ENCODE data around the gene SCML2.
"Not testable (repeated sequence)": the region's sequence is repeated elsewhere in the genome, so short reads cannot be mapped to it uniquely, and the experiment has no call there.

The SCML2 gene

DNA sequence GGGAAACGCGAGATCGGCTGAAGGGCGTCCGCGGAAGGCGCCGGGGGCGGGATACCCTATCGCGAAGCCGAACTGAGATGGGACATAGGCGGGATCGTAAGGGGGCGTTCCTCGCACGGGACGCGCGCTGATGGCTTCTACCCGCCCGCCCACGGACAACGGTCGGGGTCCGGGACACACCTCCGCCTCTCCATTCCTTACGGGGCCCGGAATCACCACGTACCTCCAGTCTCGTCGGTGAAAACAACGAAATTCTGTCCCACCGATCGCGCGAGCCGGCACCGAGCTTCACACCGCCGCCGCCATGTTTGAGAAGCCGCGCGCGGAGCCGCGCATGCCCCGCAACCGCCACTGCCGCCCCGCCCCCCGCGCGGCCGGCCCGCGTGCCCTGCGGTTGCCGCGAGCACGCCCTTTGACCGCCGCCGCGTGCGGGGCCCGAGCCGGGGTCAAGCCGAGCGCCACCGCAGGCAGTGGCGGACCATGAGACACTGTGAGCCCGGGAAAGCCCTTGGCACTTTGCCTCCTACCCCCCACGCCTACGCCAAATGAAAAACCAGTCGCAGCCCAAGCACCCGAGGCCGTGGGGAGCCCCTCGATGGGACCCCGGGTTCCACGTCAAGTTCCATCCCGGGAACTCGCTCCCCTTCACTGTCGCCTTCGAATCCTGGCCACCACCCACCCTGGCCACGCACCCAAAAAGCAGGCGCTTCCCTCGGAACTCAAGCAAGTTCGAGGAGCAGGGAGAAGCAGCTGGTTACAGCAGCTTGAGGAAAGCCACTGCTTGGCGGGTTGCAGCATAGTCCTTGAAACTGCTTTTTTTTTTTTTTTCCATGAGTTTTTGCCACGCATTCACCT is at the start of gene SCML2:
TSS of gene SCML2 (minus strand) at position 320 of the 855 bp plus-strand sequence. CDS start 20,617 bp downstream, outside the sequence.
- peak; percentile 32 for DNase-seq (ENCODE audit: low spot score)

DNA sequence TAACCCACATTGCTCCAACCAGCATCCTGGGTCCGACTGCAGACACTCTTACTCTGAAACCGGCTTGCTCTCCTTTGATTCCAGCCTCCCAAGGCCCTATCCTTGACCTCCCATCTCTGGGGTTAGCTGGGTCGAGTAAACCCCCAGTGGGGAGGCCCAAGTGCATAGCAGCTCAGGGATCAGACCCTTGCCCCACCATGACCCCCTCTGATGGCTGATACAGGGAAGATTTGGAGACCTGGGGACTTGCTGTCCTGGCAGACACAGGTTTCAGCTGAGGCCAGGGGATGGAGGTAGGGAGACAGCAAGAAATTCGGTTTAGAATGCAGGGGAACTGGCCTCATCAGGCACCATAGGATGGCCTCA is 47.3 kb upstream of the SCML2 start:
- DNase-seq (ENCODE audit: low spot score), result no peak

DNA sequence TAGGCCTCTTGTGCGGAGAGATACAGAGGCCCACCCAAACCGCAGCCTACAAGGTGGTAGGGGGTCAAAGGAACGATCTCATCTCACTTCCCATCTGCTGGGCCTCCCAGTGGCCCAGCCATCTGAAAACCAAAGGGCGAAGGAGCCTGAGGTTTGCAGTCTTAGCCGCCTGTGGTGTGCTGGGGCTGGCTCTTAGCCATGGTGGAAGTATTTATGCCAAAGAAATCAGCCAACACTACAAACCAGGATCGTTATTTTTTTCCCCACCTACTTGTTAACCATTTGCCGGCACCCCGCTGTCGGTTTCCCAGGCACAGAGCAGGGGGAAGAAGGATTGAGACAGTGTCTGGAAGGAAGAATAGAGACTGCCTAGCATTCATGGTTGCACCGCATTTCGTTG is 40.0 kb upstream of the SCML2 start:
- no peak for DNase-seq (ENCODE audit: low spot score)

DNA sequence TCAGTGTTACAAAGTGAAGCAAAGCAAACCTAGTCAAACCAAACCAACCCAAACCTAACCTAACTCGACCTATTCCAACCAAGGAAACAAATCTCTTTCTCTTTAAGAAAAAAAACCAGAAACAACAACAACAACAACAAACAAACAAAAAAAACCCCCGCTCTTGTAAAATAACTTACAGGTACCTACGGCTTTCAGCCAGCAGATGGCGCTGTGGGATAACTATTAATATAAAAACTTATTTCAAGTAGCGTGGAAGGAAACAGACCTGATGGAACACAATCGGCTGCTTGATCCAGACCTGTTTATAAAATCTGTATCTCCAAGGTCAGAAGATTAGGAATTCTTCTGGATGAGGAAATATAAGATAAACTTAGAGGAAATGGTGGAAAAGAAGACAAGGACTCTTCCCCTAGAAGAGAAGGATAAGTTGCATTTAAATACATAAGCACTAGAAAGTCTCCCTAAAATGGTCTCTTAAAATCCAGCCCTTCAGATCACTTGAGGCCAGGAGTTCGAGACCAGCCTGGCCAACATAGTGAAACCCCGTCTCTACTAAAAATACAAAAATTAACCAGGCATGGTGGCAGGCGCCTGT is 36.6 kb upstream of the SCML2 start:
- DNase-seq (ENCODE audit: low spot score), result peak; percentile 63

DNA sequence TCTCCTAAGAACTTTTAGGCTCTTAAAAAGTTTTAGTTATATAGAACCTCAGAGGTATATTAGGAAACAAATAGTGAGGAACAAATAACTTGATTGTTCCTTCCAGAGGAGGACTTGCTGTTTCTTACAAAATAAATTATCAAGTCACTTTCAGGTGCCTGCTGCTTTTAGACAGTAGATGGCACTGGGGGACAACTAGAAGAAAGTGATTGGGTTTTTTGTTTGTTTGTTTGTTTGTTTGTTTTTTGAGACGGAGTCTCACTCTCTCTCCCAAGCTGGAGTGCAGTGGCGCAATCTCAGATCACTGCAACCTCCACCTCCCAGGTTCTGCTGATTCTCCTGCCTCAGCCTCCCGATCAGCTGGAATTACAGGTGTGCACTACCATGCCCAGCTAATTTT is 35.5 kb upstream of the SCML2 start:
- no peak for DNase-seq (ENCODE audit: low spot score)

DNA sequence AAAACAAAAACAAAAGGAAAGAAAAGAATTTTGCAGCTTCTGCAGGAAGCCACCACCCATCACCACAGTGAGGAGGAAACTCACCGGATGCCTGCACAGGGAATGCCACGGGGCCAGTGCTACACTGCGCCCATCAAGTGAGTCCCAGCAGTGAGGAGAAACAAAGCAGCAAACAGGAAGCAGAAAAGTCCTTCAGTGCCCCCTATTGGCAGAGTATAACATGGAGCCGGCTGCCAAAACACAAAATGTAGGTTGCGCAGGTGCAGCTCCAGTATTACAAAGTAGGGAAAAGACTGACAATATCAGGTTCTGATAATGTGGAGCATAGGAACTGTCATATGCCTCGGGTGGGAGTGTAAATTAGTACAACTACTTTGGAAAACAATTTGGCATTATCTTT is 23.3 kb upstream of the SCML2 start:
- DNase-seq (ENCODE audit: low spot score), result no peak

DNA sequence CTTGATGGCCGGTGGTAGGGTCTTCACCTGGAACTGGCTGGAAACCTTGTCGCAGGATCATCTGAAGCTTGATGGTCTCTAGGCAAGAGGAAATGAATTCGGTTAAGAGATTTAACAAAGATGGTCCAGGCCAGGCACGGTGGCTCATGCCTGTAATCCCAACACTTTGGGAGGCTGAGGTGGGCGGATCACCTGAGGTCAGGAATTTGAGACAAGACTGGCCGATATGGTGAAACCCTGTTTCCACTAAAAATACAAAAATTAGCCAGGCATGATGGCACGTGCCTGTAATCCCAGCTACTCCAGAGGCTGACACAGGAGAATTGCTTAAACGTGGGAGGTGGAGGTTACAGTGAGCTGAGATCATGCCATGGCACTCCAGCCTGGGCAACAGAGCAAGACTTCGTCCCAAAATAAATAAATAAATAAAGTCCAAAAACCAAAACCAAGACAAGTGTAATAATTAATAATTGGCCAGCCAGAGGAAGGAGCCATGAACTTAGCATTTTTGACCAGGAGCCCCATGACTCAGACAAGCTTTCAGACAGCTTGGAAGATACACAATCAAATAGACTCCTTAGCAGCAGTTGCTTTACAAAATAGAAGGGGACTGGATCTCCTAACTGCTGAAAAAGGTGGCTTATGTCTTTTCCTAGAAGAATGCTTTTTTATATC is 20.8 kb upstream of the SCML2 start:
- DNase-seq (ENCODE audit: low spot score), result not testable (repeated sequence)

DNA sequence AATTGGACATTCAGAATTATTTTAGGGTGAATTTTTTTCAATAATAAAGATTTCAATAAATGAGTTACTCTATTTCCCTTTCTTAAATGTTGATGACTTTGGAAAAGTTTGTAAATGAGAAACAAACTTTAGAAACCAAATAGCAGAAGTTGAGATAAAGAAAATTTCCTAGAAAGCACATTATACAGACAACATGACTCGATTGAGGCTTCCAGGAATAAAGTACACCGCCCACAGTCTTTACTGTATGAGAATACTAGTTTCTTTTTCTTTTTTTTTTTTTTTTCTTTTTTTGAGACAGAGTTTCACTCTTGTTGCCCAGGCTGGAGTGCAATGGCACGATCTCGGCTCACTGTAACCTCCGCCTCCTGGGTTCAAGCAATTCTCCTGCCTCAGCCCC is 14.6 kb upstream of the SCML2 start:
- DNase-seq (ENCODE audit: low spot score), result not testable (repeated sequence)

DNA sequence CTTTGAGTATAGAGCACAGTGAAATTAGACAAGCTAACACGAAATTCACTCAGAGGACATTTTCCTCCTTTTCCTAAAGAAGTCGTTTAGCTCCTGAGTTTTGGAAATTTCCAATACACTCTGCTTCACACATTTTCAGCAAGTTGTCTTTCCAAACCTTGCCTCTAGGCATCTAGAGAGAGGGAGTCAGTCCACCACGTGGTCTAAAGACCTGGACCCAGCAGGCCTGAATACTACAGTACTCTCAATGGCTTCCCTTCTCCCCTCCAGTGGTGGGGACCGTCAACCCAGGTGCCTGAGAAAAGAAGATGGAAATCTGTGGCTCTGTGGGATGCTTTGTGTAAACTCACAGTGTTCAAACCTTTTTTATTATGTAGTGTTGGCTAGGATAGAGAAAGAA is 13.9 kb upstream of the SCML2 start:
- DNase-seq (ENCODE audit: low spot score), result no peak

DNA sequence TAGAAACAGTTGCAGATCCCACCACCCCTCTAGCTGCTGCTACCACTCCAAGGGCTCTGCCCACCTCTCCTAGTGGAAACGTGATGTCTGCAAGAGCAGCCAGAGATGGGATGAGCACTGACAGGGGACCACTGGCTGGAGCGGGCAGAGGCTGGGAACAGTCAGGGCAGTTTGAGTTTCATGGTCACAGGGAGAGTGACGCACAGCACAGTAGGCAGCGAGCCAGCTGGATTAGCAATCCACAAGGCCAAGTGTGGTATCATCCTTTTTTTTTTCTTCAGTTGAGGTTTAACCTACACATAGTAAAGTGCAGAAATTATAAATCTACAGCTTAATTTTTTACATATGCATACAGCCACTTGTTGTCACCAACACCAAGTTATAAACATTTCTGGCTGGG is 6.4 kb upstream of the SCML2 start:
- DNase-seq (ENCODE audit: low spot score), result no peak

DNA sequence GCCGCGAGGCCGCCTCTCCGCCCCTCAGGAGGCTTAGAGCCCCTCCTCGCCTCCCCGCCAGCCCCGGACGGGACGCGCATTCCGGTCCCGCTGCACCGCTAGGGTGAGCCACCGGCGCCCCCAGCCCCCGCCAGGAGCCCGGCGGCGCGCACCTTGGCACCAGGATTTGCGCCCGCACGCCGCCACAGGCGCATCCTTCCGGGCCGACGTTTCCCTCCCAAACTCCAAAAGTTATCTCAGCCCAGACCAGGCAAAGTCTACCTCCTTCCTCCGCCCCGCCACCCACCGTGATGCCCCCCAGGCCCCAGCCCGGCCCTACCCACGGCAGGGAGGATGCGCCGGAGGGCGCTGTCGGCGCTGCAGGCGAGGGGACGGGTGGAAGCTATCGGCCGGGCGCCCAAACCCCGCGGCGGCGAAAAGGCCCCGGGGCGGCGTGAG is 538 bp downstream of the SCML2 start:
- DNase-seq (ENCODE audit: low spot score), result no peak

DNA sequence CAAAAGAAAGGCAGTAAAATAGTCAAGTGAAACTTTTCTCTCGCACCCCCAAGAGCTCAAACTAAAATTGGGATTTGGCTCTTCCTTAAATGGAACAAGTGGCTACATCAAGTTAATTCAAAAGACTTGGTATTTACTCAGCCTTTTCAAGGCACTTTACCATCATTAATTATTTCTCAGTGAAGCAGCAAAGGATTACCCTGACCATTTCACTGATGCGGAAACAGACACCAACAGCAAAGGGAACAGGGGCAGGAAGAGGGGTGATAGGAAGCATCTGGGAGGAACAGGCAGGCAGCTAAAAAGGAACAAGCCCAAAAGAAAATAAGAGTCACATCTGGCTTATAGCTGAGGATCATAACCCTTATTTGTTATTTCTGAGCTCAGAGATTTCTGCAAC is 2.7 kb downstream of the SCML2 start:
- no peak for DNase-seq (ENCODE audit: low spot score)

DNA sequence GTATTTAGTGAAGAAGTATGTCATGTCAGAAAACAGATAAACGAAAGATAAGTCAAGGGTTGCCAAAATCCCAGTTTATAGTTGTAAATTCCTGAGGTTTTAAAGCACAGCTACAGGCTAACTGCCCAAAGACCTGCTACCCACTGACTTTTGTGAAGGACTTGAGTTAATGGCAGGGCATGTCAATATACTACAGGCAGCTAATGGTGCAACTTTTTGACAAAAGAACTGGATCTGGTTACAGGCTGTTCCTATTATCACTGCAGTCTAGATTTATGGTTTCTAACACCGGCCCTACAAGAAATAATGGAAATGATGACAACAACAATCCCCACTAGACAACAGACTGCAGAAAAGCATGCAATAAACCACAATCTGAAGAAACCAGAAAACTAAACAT is 6.4 kb downstream of the SCML2 start:
- no peak for DNase-seq (ENCODE audit: low spot score)

DNA sequence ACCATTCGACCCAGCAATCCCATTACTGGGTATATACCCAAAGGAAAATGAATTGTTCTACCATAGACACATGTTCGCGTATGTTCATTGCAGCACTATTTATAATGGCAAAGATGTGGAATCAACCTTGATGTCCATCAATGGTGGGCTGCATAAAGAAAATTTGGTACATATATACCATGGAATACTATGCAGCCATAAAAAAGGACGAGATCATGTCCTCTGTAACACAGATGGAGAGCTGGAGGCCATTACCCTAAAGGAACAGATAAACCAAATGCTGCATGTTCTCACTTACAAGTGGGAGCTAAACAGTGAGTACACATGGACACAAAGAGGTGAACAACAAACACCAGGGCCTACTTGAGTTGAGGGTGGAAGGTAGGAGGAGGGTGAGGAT is 45.1 kb downstream of the SCML2 start:
- no peak for DNase-seq (ENCODE audit: low spot score)

DNA sequence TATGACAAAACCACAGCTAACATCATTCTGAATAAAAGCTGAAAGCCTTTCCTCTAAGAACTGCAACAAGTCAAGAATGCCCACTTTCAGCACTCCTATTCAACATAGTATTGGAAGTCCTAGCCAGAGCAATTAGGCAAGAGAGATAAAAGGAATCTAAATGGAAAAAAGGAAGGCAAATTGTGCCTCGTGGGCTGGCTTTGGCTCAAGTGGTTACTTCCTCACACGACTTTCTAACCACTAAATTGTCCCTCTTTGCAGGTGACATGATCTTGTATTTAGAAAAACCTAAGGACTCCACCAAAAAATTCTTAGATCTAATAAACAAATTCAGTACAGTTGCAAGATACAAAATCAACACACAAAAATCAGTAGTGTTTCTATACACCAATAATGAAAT is 57.2 kb downstream of the SCML2 start:
- DNase-seq (ENCODE audit: low spot score), result no peak

DNA sequence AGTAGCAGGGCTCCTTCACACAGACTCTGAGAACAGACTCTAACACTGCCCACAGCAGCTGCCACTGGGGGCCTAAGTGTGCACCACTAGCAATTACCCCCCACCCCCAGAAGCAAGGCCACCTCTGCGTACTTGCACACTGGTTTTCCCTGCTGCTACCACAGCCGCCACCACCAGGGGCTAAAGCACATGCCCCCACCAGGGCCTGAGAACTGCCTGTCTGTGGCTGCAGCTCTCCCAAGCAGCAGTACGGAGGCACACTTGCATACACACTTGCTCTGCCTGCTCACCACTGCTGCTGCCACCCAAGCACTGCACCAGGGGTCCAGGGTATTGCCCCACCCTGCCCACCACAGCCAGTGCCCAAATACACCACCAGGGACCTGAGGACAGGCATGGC is 59.6 kb downstream of the SCML2 start:
- DNase-seq (ENCODE audit: low spot score), result no peak

DNA sequence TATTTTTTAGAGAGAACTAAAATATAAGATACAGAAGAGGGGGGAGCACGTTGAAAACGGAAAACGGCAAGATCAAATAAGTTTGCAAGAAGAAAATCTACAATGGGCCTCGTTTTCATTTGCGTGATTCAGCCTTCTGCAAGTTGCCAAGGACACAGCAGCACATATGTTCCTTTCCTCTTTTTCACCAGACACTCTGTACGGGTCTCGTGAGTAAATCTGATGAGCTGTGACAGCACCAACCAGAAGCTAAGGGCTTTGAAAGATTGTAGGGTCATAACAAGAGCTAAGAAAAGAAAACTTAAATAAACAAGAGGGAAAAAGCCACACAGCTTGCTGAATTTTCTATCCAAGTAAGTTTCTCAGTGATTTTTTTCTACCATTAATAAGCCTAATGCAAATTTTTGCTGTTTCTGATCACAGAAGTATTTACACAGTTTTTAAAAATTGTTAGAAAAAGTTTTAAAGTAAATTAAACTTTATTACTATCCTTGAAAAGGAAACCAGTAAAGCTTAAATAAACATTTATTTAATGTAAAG is 63.4 kb downstream of the SCML2 start:
- no peak for DNase-seq (ENCODE audit: low spot score)

DNA sequence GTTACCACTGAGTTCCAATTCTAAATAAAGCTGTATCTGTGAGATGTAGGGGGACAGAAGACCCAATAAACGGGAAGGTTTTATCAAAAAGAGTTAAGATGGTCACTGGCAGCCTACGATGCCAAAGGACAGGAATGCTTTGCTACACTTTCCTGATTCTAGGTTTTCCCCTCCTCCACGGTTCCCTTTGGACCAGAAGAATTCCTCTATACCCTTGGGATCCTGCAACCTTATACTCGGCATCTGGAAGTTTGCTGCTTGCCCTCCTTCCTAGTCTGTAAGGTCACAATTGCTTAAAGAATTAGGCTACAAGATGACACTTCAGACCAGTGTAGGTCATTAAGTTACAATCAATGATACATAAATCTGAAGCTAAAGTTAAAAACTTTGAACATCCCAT is 64.3 kb downstream of the SCML2 start:
- no peak for DNase-seq (ENCODE audit: low spot score)

DNA sequence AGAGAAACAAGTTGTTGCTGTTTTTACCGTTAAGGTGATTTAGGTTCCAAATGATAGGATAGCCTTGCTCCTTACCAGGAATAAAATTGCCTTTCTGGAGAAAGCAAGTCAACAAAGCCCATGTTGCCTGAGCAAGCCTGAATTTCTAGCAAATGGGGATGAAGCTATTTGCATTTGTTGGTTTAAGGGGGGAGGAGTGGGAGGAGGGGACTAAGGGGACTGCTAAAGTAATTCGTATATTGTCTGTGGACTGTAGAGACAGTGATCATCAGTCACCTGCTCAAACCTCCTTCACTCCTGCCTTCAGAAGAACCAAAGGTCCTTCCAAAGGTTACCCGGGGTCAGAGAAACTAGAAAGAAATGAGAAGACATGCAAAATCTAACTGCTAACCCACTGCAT is 65.8 kb downstream of the SCML2 start:
- DNase-seq (ENCODE audit: low spot score), result no peak

DNA sequence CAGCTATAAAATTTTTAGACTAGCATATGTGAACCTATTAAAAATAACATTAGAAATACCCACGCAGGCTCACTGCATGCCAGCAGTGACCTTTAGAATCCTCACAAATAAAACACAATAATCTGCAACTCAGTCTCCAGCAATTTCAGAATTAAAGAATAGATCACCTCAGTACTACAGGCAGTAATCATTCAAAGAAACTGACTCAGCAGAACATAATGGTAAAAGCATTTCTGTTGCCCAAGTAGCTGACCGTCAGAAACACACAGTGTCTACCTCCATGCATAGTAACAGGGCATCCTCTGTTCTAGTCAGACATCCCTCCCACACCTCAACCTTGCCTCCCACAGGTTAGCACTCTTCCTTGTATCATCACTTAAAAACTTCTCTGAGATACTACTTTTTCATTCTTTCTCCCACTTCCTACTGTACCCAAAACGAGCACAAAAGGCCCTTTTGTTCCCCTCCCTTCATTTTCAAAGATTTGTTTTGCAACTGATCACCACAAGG is 68.1 kb downstream of the SCML2 start:
- no peak for DNase-seq (ENCODE audit: low spot score)

DNA sequence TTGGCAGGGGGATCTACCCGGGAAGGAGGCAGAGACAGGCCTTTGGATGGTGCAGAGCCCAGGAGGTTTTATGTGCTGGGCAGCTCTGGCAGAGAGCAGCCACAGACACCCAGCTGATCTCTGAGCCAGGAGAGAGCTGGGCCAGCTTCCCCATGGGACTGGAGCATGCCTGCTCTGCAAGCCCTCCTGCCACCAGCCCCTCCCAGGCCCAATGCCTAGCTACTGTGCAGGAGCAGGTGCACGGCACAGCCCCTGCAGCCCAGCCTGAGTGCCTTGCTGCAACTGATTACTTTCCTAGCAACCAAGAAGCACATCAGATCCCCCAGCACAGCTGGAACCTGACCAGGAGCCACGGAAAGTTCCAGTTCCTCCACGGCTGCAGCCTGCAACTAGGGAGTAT is 76.0 kb downstream of the SCML2 start:
- no peak for DNase-seq (ENCODE audit: low spot score)

DNA sequence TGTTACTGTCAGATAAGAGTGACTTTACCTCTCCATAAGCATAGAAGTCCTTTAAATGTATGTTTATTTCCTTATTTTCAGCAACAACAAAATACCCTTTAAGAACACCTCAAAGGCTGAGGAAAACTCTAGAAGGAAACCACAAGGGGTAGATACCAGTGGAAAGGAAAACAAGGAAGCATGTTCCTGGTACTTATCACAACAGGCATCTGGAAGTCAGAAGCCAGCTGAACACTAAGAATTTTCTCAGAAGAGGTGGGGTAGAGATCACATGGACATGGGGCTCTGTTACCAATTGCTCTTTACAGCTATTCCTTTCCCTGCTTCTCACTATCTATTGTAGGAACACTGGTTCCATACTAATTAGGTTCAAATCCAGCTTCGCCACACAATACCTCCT is 82.3 kb downstream of the SCML2 start:
- DNase-seq (ENCODE audit: low spot score), result no peak

DNA sequence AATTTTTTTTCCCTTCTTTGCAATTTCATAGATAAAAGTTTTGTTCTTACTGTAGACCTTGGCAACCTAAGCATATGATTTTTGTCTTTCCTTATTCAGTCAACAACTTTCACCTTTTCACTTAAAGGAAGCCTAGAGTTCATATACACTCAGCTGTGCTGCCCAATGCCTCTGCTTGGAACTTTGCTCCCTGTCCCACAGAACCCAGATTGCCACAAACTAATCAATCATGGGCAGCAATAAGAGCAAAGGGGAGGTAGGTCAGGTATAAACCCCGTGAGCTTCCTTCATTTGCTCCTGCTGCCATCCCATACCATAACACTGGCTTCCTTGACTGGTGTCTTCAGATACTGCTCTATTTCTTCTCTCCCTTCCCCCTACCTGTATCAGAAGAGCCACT is 82.8 kb downstream of the SCML2 start:
- no peak for DNase-seq (ENCODE audit: low spot score)

Measured in AG08395 (cell line).